Measurements from ENCODE around the gene PIK3R5. TPM values are rescaled to one million over a fixed set of nuclear protein-coding genes. Genes with fewer than 3 reads are reported as not detected.

Gene PIK3R5
- total RNA-seq, 2 experiments from 2014 or later: 0.76 to 1.5 TPM

- Histone ChIP-seq H3K79me2 (ENCODE audit: insufficient read depth, low read depth, low read length) (no peaks in the 10 kb centered on the region), H3K9me2 (ENCODE audit: insufficient read depth, low read length) (no peaks in the 10 kb centered on the region), H4K20me1 (ENCODE audit: insufficient read depth, low read length) (no peaks in the 10 kb centered on the region), H3K4me2 (ENCODE audit: low read length) (no peak overlapping the region), H3K36me3 (ENCODE audit: insufficient read depth, low read length) (no peaks in the 10 kb centered on the region), H3K27ac (ENCODE audit: low read depth, low read length, poor library complexity, severe bottlenecking) (no peak overlapping the region), H3K4me1 (ENCODE audit: insufficient read depth, low read length, poor library complexity, severe bottlenecking) (no peaks in the 10 kb centered on the region), H3K9me3 (ENCODE audit: low read length) (no peaks in the 10 kb centered on the region), H2AFZ (ENCODE audit: low read length) (no peak overlapping the region), H3K4me3 (ENCODE audit: low read depth, low read length, poor library complexity, severe bottlenecking) (no peak overlapping the region)
- no peak for TF ChIP-seq CTCF (conservative IDR thresholded peaks at IDR 0.05; ENCODE audit: low read length)
- no TSS peak for BruUV-seq (replicated peaks)
- ChIA-PET CTCF (ENCODE audit: unreplicated experiment) (no interaction called here), POLR2A (interaction anchor here (0.6 kb wide), 1 partner anchor 718 kb away, joined by 3 read pairs; no protein-coding TSS in a partner anchor)
- intact Hi-C loops (cut with micrococcal nuclease; ENCODE audit: unreplicated experiment): no loop called here
- no peak for DNase-seq (ENCODE audit: low spot score)
Measured at GRCh38 chr17:8871081-8871581, 94.4 kb downstream of the PIK3R5 start.

GRCh38 chr17:8870406-8871040 is 95.0 kb downstream of the PIK3R5 start:
- BruUV-seq (replicated peaks): no TSS peak
- Histone ChIP-seq H3K4me2 (ENCODE audit: low read length) (no peak overlapping the region), H3K4me3 (ENCODE audit: low read depth, low read length, poor library complexity, severe bottlenecking) (no peak overlapping the region), H2AFZ (ENCODE audit: low read length) (no peak overlapping the region), H3K27ac (ENCODE audit: low read depth, low read length, poor library complexity, severe bottlenecking) (no peak overlapping the region), H3K9me3 (ENCODE audit: low read length) (no peaks in the 10 kb centered on the region), H3K9me2 (ENCODE audit: insufficient read depth, low read length) (no peaks in the 10 kb centered on the region), H3K79me2 (ENCODE audit: insufficient read depth, low read depth, low read length) (no peaks in the 10 kb centered on the region), H3K4me1 (ENCODE audit: insufficient read depth, low read length, poor library complexity, severe bottlenecking) (no peaks in the 10 kb centered on the region), H4K20me1 (ENCODE audit: insufficient read depth, low read length) (no peaks in the 10 kb centered on the region), H3K36me3 (ENCODE audit: insufficient read depth, low read length) (no peaks in the 10 kb centered on the region)
- ChIA-PET POLR2A (no interaction called here), CTCF (ENCODE audit: unreplicated experiment) (no interaction called here)
- no peak for DNase-seq (ENCODE audit: low spot score)
- intact Hi-C loops (cut with micrococcal nuclease; ENCODE audit: unreplicated experiment): no loop called here
- no peak for TF ChIP-seq EZH2phosphoT487 (IDR thresholded peaks at IDR 0.05; ENCODE audit: borderline replicate concordance, low read depth, low read length)
- no peak for TF ChIP-seq CTCF (conservative IDR thresholded peaks at IDR 0.05; ENCODE audit: low read length)

DNA sequence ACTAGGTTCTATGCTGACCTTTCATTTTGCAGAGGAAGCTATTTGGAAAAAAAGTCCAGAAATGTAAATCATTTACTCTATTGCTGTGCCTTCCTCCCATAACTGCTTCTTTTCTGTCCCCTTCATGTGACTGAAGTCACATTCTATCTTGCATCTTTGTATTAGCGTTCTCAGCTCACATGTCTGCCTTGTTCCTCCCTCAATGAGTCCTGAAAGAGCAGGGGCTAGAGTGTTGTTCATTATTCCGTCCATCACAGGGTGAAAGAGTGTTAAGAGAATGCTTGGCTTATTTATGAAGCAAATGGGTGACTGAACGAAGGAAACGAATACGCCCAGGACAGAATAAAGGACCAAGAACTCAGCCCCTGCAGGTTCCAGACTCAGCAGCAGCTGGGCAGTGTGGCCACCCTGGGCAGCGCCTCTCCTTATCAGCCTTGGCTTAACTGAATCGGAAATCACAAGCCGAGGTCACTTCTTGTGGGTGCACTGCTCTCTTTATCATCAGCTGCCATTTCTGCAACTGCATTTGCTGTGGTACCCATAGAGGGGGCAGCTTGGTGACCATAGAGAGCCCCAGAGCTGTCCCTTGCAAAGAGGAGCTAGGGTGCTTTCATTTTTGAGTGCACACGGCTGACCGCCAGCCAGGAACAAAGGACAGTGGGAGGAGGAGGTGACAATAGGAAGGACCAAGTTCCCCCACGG is 96.2 kb downstream of the PIK3R5 start:
- no peaks in the 10 kb centered on the region for H3K79me2 ChIP-seq (ENCODE audit: insufficient read depth, low read depth, low read length)
- intact Hi-C loops (cut with micrococcal nuclease; ENCODE audit: unreplicated experiment): no loop called here
- H3K4me2 ChIP-seq (ENCODE audit: low read length): no peak overlapping the region
- ChIA-PET CTCF (ENCODE audit: unreplicated experiment) (no interaction called here), POLR2A (no interaction called here)
- H3K4me3 ChIP-seq (ENCODE audit: low read depth, low read length, poor library complexity, severe bottlenecking): no peak overlapping the region
- no peak overlapping the region for H2AFZ ChIP-seq (ENCODE audit: low read length)
- H4K20me1 ChIP-seq (ENCODE audit: insufficient read depth, low read length): no peaks in the 10 kb centered on the region
- no TSS peak for BruUV-seq (replicated peaks)
- H3K4me1 ChIP-seq (ENCODE audit: insufficient read depth, low read length, poor library complexity, severe bottlenecking): no peaks in the 10 kb centered on the region
- H3K27ac ChIP-seq (ENCODE audit: low read depth, low read length, poor library complexity, severe bottlenecking): no peak overlapping the region
- TF ChIP-seq CTCF (conservative IDR thresholded peaks at IDR 0.05; ENCODE audit: low read length) (no peak), EZH2phosphoT487 (IDR thresholded peaks at IDR 0.05; ENCODE audit: borderline replicate concordance, low read depth, low read length) (no peak)
- no peaks in the 10 kb centered on the region for H3K36me3 ChIP-seq (ENCODE audit: insufficient read depth, low read length)
- no peaks in the 10 kb centered on the region for H3K9me2 ChIP-seq (ENCODE audit: insufficient read depth, low read length)
- no peaks in the 10 kb centered on the region for H3K9me3 ChIP-seq (ENCODE audit: low read length)
- no peak for DNase-seq (ENCODE audit: low spot score)

All from OCI-LY7 (cell line).